Activated naive CD8-positive, alpha-beta T cell treated with anti-CD3 and anti-CD28 coated beads, Interleukin-2, amount 10 ng/mL, durations not matched to agents 7 days and 5 days (primary cell): ENCODE data around the gene IFNK. TPM values are rescaled to one million over a fixed set of nuclear protein-coding genes. Genes with fewer than 3 reads are reported as not detected.
"Not testable (repeated sequence)": the region's sequence is repeated elsewhere in the genome, so short reads cannot be mapped to it uniquely, and the experiment has no call there.

Source experiments
- ATAC-seq: fragments of 150-1000 bp; cut with Tn5 transposase; one replicate; pipeline ENCODE4 v1.10.0; 2021; ENCODE audit warnings: low read depth, moderate library complexity
- POLR2A ChIA-PET: fragments of 350-600 bp; sonication (Branson Sonifier 250); formaldehyde crosslinking; loops from one replicate; lab custom pipeline; 2021; ENCODE audit warnings: antibody characterized with exemption; lab: Charles Lee
- DNase-seq: peaks from one replicate; pipeline ENCODE4 v3.0.0; 2021
- H3K27ac Mint-ChIP-seq: one replicate; pipeline ENCODE4 v1.8.0; 2022; ENCODE audit warnings: mild to moderate bottlenecking, mixed read lengths
- H3K27me3 Mint-ChIP-seq: one replicate; pipeline ENCODE4 v1.8.0; 2022; ENCODE audit warnings: mild to moderate bottlenecking, moderate library complexity, mixed read lengths
- H3K36me3 Mint-ChIP-seq: one replicate; pipeline ENCODE4 v1.8.0; 2021; ENCODE audit warnings: mild to moderate bottlenecking, mixed read lengths
- H3K4me1 Mint-ChIP-seq: one replicate; pipeline ENCODE4 v1.8.0; 2021; ENCODE audit warnings: mixed read lengths
- H3K4me3 Mint-ChIP-seq: one replicate; pipeline ENCODE4 v1.8.0; 2022; ENCODE audit warnings: mild to moderate bottlenecking, moderate library complexity, mixed read lengths
- H3K9me3 Mint-ChIP-seq: one replicate; pipeline ENCODE4 v1.8.0; 2021; ENCODE audit warnings: mixed read lengths
- total RNA-seq, 2 experiments: library from RNA; stranded (reverse); gene quantifications; one replicate each; pipeline ENCODE4 v1.2.3, GENCODE V29; 2021

The IFNK gene
- total RNA-seq, 2 experiments from 2014 or later, result not detected

DNA sequence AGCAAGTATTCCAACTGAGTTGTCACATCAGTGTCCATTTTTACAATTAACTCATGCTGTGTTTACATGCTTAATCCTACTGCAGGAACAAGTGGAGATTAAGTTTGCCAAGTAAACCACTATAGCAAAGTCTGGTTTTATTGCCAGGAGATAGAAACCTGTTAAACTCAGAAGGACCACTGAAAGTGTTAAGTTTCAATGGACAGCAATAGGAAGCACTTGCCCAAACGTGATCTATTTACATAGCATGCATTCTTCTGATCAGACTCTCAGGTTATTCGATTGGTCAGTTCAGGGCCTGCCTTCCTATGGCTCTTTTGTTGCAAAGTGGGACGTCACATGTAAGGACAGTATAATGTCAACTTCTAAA, 28.0 kb upstream of the IFNK start:
- Mint-ChIP-seq H3K27ac (no peak overlapping the region), H3K27me3 (no peaks in the 10 kb centered on the region), H3K4me3 (no peak overlapping the region), H3K4me1 (peaks cover 13% of the 10 kb centered on the region), H3K36me3 (peaks cover 24% of the 10 kb centered on the region), H3K9me3 (peaks cover 7% of the 10 kb centered on the region)
- ATAC-seq (no peak), DNase-seq (no peak)
- POLR2A ChIA-PET, result no interaction called here

DNA sequence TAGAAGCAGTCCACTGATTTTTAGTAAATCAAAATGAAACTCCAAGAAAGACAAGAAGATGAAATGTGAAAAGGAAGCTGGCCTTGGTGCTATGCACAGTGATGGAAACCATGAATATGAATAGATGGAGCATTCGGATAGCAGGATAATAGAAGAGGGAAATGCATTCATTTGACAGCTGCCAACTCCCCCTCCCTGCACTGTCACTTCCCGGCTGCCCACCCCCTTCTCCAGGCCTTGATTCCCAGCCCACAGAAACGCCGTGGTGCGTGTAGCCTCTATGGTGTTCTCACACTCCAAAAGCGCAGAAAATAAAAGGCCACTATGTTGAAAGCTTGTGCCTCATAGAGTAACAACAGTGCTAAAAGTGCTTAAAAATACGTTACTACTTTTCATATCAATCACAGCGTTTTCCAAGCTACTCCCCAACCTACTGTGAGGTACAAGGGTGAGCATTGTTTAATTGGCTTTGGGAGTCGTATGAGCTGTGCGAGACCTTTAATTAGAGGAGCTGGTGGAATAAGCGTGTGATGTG, 26.1 kb upstream of the IFNK start:
- Mint-ChIP-seq H3K4me3 (no peak overlapping the region), H3K27ac (no peak overlapping the region), H3K4me1 (peaks cover 17% of the 10 kb centered on the region), H3K27me3 (no peaks in the 10 kb centered on the region), H3K9me3 (peaks cover 9% of the 10 kb centered on the region), H3K36me3 (peaks cover 24% of the 10 kb centered on the region)
- DNase-seq (no peak), ATAC-seq (no peak)
- POLR2A ChIA-PET, result no interaction called here

DNA sequence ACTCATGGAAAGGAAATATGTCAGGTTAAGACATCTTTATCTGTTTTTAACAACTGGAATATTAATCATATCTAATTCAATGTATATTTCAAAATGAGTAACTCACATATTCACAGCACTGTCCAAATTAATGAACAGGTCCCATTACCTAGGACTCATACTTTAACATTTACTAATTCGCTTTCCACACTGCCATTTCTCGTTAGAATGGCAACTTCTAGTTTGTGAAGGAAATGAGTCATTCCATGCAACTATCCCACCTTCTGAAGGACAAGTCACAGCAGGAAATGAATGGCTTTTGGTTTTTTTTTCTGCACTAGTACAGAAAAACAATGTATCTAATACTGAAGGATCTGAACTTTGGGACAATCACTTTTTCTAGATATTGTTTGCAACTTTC, 24.6 kb upstream of the IFNK start:
- POLR2A ChIA-PET, result no interaction called here
- Mint-ChIP-seq H3K36me3 (peaks cover 19% of the 10 kb centered on the region), H3K4me1 (peaks cover 17% of the 10 kb centered on the region), H3K27ac (no peak overlapping the region), H3K9me3 (peaks cover 5% of the 10 kb centered on the region), H3K27me3 (no peaks in the 10 kb centered on the region), H3K4me3 (no peak overlapping the region)
- DNase-seq, result no peak
- peak; percentile 39 for ATAC-seq

DNA sequence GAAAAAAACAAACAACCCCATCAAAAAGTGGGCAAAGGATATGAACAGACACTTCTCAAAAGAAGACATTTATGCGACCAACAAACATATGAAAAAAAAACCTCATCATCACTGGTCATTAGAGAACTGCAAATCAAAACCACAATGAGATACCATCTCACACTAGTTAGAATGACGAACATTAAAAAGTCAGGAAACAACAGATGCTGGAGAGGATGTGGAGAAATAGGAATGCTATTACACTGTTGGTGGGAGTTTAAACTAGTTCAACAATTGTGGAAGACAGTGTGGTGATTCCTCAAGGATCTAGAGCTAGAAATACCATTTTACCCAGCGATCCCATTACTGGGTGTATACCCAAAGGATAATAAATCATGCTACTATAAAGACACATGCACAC, 23.2 kb upstream of the IFNK start:
- POLR2A ChIA-PET, H3K9me3 Mint-ChIP-seq, H3K27me3 Mint-ChIP-seq, DNase-seq, H3K4me3 Mint-ChIP-seq, ATAC-seq, H3K27ac Mint-ChIP-seq: not testable (repeated sequence)
- peaks cover 17% of the 10 kb centered on the region for H3K4me1 Mint-ChIP-seq
- H3K36me3 Mint-ChIP-seq, result peaks cover 22% of the 10 kb centered on the region

DNA sequence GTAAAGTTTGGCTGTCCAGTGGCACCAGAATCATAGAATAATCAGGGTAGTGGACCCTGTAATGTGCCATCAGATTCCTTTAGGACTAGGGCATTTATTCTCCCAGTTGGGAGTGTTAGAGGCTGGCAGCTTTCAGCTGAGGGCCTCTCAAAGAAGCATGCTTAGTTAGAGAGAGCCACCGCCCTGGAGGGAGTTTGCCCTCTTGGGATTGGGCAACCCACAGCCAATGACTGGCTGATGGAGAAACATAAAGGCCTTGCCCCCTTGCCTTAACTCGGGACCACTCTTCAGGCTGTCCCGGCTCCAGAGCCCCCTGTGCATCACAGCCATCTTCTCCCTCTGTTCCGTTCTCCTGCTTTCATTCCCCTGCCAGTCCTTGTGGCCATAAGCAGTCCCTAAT, 20.5 kb upstream of the IFNK start:
- Mint-ChIP-seq H3K4me3 (no peak overlapping the region), H3K4me1 (peaks cover 16% of the 10 kb centered on the region), H3K27ac (no peak overlapping the region), H3K9me3 (peaks cover 2% of the 10 kb centered on the region), H3K36me3 (peaks cover 12% of the 10 kb centered on the region), H3K27me3 (no peaks in the 10 kb centered on the region)
- DNase-seq (no peak), ATAC-seq (no peak)
- POLR2A ChIA-PET, result no interaction called here

DNA sequence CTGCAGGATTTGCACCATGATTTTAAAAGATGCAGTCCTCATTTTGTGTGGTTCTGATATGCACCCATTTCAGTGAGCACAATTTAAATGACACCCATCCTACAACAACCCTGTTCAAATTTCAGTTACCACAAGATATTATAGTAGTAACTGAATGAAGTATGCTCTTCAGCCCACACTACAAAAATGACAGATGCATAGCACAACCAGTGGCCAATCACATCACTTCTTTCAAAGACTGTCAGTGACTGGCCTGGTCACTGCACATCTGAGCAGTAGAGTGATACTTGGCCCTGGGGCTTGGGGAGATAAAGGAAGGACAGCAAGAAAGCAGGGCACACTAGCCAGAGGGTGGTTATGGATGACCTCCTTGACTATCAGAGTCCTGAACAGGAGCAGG, 19.8 kb upstream of the IFNK start:
- Mint-ChIP-seq H3K4me1 (peaks cover 17% of the 10 kb centered on the region), H3K27ac (no peak overlapping the region), H3K9me3 (peaks cover 4% of the 10 kb centered on the region), H3K27me3 (no peaks in the 10 kb centered on the region), H3K4me3 (no peak overlapping the region), H3K36me3 (peaks cover 16% of the 10 kb centered on the region)
- no peak for ATAC-seq
- POLR2A ChIA-PET, result no interaction called here
- DNase-seq, result no peak

DNA sequence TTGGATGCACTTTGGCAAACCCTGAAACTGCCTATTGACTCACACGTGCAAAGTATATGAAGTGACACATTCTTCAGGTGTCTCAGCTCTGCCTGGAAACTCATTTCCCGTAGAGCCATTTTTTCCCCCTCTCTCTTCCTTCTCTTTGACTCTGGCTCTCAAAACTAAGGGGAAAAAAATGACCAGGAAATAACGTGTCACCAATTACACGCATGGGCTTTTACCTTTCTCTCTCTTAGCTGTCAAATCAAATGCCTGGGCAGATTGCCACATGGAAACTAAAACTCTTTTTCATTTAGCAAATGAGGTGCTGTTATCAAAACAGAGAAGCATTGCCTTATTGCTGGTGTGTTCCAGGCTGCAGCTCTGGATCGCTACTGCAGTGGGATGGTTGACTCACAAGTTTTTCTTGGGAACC, 18.3 kb upstream of the IFNK start:
- ATAC-seq, result no peak
- POLR2A ChIA-PET, result no interaction called here

DNA sequence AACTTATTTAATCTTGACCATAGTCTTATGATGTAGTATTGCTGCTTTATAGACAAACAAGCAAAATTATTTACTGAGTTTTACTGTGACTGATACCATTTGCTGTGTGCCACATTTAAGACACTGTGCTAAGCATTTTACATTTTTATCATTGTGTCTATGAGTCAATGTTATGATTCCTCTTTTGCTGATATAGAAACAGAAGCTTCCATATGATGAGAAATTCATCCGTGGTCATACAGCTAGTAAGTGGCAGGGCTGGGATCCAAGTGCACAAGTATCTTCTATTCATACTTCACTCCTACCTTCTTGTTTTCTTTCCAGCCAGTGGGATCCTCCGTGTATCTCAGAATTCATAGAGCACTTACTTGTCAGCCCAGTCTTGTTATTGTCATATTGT, 17.1 kb upstream of the IFNK start:
- Mint-ChIP-seq H3K9me3 (peaks cover 2% of the 10 kb centered on the region), H3K4me1 (peaks cover 3% of the 10 kb centered on the region), H3K36me3 (peaks cover 7% of the 10 kb centered on the region), H3K27ac (no peak overlapping the region), H3K4me3 (no peak overlapping the region), H3K27me3 (no peaks in the 10 kb centered on the region)
- DNase-seq (no peak), ATAC-seq (no peak)
- POLR2A ChIA-PET, result no interaction called here

More for the DNA sequence above, 18.3 kb upstream of the IFNK start:
- peaks cover 16% of the 10 kb centered on the region for H3K36me3 Mint-ChIP-seq
- H3K27me3 Mint-ChIP-seq, result no peaks in the 10 kb centered on the region
- H3K4me3 Mint-ChIP-seq, result no peak overlapping the region
- peaks cover 4% of the 10 kb centered on the region for H3K9me3 Mint-ChIP-seq
- peaks cover 10% of the 10 kb centered on the region for H3K4me1 Mint-ChIP-seq
- H3K27ac Mint-ChIP-seq, result no peak overlapping the region
- no peak for DNase-seq

DNA sequence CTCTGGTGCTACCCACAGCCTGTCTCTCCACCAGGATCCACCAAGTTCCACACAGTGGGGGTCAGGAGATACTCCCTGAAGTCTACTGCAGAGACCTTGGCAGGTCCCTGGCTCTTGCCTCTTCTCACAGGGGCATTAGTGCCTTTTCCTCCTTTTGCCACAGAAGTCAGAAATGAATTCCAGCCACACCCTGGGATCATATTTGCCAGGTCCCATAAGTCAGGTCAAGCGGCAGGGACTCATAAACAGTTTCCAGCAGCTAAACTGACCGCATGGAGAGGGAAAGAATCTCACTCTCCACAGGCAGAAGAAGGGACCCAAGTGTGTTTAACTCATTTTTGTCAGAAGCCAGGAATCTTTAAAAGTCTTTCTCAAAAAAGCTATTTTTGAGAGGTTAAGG, 13.3 kb upstream of the IFNK start:
- ATAC-seq (no peak), DNase-seq (no peak)
- Mint-ChIP-seq H3K4me1 (peaks cover 3% of the 10 kb centered on the region), H3K36me3 (peaks cover 11% of the 10 kb centered on the region), H3K27me3 (no peaks in the 10 kb centered on the region), H3K4me3 (no peak overlapping the region), H3K9me3 (peaks cover 2% of the 10 kb centered on the region), H3K27ac (no peak overlapping the region)
- POLR2A ChIA-PET, result no interaction called here

DNA sequence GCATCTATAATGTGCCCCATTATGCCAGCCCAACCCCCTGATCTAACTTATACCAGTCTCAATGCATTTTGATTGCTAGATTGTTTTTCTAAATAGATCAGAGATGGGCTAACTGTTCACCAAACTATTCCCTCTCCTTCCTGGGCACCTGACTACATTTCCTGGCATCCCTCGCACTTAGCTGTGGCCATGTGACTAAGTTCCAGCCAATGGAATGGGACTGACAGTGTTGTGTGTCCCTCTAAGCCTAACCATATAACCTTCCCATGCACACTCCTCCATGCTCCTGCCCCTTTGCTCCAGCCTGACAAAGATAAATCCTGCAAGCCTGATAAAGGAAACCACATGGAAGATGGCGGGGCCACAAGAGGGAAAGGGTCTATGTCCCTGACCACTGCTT, 12.3 kb upstream of the IFNK start:
- H3K4me3 Mint-ChIP-seq, result no peak overlapping the region
- H3K27ac Mint-ChIP-seq, result no peak overlapping the region
- H3K9me3 Mint-ChIP-seq, result peaks cover 2% of the 10 kb centered on the region
- no peaks in the 10 kb centered on the region for H3K27me3 Mint-ChIP-seq
- ATAC-seq (no peak), DNase-seq (no peak)
- peaks cover 3% of the 10 kb centered on the region for H3K4me1 Mint-ChIP-seq
- H3K36me3 Mint-ChIP-seq, result peaks cover 13% of the 10 kb centered on the region
- POLR2A ChIA-PET, result no interaction called here

DNA sequence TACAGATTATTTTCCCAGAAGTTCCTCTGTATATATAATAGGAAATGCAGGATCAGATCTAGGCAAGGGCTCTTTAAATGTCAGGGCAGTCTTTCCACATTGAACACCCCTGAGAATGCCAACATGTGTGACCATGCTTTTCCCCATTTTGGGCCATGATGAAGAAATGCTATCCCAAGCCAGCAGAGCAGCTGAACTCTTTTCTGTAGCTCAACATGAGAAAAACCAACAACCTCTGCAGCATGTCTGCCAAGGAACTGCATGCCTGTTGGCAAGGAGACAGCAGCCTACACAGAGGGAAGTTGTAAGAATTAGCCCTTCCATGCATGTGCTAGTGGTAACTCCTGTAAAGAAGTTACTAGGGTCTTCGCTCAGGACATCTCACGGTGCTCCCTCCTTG, 9.5 kb upstream of the IFNK start:
- Mint-ChIP-seq H3K9me3 (no peaks in the 10 kb centered on the region), H3K27me3 (peaks cover 2% of the 10 kb centered on the region), H3K36me3 (peaks cover 11% of the 10 kb centered on the region), H3K27ac (no peak overlapping the region), H3K4me1 (no peaks in the 10 kb centered on the region), H3K4me3 (no peak overlapping the region)
- no peak for DNase-seq
- ATAC-seq, result no peak
- POLR2A ChIA-PET, result no interaction called here

DNA sequence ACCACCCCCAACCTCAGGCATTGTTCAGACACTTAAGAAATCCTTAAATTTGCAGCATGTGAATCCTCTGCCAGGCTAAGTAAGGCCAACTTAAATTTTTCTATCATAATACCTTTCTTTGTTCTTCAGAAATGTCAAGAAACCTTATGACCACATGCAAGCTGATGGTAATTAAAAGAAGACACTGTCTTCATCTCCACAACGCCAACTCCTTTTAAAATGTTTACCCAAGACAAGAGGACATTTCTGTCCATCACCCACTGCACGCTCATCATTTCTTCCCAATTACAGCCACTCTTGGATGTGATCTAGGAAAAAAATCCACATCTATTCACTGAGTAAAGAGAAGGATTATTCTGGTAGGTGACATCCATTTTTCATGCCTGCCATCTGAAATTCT, 6.1 kb upstream of the IFNK start:
- POLR2A ChIA-PET, result no interaction called here
- Mint-ChIP-seq H3K27me3 (peaks cover 2% of the 10 kb centered on the region), H3K36me3 (peaks cover 14% of the 10 kb centered on the region), H3K4me1 (no peaks in the 10 kb centered on the region), H3K9me3 (no peaks in the 10 kb centered on the region), H3K27ac (no peak overlapping the region), H3K4me3 (no peak overlapping the region)
- DNase-seq (no peak), ATAC-seq (no peak)

DNA sequence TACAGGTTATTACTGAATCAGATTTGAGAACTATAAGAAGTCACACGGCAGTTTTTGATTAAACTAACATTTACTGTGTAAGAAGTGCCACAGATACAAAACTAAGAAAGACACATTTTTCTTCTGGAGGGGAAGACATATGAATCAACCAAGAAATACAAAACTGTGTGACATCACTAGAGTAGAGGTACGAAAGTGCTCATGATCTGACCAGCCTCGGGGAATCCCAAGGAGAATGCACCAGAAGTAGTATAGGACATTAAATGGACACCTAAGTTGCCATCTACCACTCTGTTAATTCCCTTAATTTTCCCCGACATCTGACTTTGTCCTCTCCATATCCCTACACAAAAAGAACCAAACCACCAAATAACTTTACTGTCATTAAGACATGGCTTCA, 5.3 kb upstream of the IFNK start:
- DNase-seq (no peak), ATAC-seq (no peak)
- Mint-ChIP-seq H3K4me3 (no peak overlapping the region), H3K27ac (no peak overlapping the region), H3K27me3 (peaks cover 2% of the 10 kb centered on the region), H3K4me1 (no peaks in the 10 kb centered on the region), H3K9me3 (no peaks in the 10 kb centered on the region), H3K36me3 (peaks cover 11% of the 10 kb centered on the region)
- POLR2A ChIA-PET, result no interaction called here

DNA sequence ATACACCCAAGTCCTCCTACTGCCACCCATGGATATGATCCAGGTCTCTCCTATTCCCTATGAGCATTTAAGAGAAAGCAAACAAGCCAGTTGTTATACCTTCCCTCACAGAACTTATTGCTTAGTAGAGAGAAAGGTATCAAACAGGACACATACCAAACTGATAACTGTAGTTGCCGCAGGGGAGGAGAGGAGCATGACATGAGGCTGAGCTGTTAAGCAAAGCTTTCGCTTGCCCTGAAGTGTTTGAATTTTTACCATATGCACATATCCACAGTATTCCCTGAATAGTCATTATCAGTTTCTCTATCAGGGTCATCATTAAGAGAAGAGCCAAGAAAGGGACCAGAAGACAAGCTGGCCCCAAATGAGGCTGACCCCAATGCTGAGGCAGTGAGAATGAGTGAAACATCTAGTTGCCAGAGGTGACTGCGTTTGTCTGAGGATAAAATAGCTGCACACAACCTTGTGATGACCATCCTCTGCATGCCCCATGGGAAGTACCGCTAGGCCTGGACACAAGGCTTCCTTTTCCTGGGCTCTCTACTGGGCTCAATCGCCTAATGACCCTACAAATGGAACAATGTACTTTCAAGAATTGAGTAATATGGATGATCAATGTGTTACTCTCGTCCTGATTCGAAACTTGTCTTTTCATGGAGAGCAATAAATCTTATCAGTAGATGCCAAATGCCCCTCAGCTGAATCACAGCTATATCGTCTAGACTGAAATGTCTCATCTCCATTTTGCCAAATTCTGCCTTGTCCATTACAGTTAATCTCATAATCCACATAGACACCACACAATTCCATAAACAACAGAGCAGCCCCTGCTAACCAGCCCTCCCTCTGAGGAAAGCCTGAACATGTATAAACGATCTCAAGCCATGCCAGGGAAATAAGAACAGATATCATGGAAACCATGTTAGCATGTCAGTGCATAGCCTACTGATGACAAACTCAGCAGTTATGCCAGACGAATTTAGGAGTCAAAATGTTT, 4.3 kb upstream of the IFNK start:
- POLR2A ChIA-PET, result no interaction called here
- Mint-ChIP-seq H3K4me1 (peaks cover 2% of the 10 kb centered on the region), H3K36me3 (peaks cover 16% of the 10 kb centered on the region), H3K4me3 (no peak overlapping the region), H3K9me3 (no peaks in the 10 kb centered on the region), H3K27ac (no peak overlapping the region), H3K27me3 (peaks cover 2% of the 10 kb centered on the region)
- DNase-seq, result no peak
- ATAC-seq, result no peak
